Psoas muscle (tissue), 8 donors: ENCODE measurements around the gene PTOV1. TPM values are rescaled to one million over a fixed set of nuclear protein-coding genes. Genes with fewer than 3 reads are reported as not detected.

Experiments used
- ATAC-seq, 4 donors: fragments of 200-7000 bp; cut with Tn5 transposase; one replicate each; pipeline ENCODE4 v1.9.1; 2020; ENCODE audit warnings: moderate library complexity in 3 of 4, mild to moderate bottlenecking in 2 of 4
- DNase-seq, 2 donors: peaks; one replicate each; pipeline ENCODE4 v3.0.0-alpha.2; 2020
- H3K27ac ChIP-seq: fragments of 200-600 bp; one replicate; pipeline ENCODE4 v1.8.0; 2022
- H3K27me3 ChIP-seq, 3 donors: fragments of 200-600 bp in 1 of 3; one replicate each; pipeline versions ENCODE4 v1.6.1 to v1.8.0; 2013 to 2022; ENCODE audit warnings: low read length in 2 of 3, mild to moderate bottlenecking in 2 of 3, moderate library complexity in 1 of 3; ENCODE audit not compliant: insufficient read depth in 3 of 3
- H3K36me3 ChIP-seq, 2 donors: fragments of 200-600 bp in 1 of 2; one replicate each; pipeline versions ENCODE4 v1.6.1 to v1.8.0; 2013 to 2022; ENCODE audit warnings: low read depth in 1 of 2, mild to moderate bottlenecking in 1 of 2, moderate library complexity in 1 of 2; ENCODE audit not compliant: insufficient read depth in 1 of 2
- H3K4me1 ChIP-seq: fragments of 200-600 bp; one replicate; pipeline ENCODE4 v1.8.0; 2022
- H3K4me3 ChIP-seq: fragments of 200-600 bp; one replicate; pipeline ENCODE4 v1.8.0; 2022; ENCODE audit warnings: mild to moderate bottlenecking
- H3K9me3 ChIP-seq: fragments of 200-600 bp; one replicate; pipeline ENCODE4 v1.8.0; 2022
- CTCF ChIP-seq: fragments of 200-600 bp; IDR thresholded peaks from one replicate; pipeline ENCODE4 v1.8.0; 2022; ENCODE audit warnings: antibody characterized with exemption
- WGBS, 3 donors: extraction: QIAGEN DNeasy Blood & Tissue Kit; methylation state at CpG; one replicate each; pipeline versions ENCODE4 v1.1.6 to v1.1.7; 2013; 5-methylcytosine and 5-hydroxymethylcytosine counted together
- intact Hi-C, 2 donors: fragments of 100-400 bp; cut with DNase I; formaldehyde crosslinking; loops; one replicate each; pipeline versions ENCODE4 v1.11.0 to v1.14.2; 2022
- polyA plus RNA-seq, 3 donors: library from polyadenylated mRNA; stranded (reverse); fragments of 200-250 nt; gene quantifications; one replicate each; pipeline ENCODE4 v1.2.3, GENCODE V29; 2013
- total RNA-seq, 4 donors: library from RNA; stranded (reverse); fragmentation: NEBNext Ultra II Directional in 2 of 4; extraction: Animal tissue kit (Norgen Biotek cat#: 25700) in 2 of 4; gene quantifications; one replicate each; pipeline versions ENCODE4 v1.2.1 to v1.2.4, GENCODE V29; 2021 to 2023
- donor health status: healthy with polysubstance abuse.
- donor health status: DM: no; HTN: no; CAD: no; lungs with moderate emphysema.
- donor health status: Bipolar disorder and iron deficiency.
- donor health status: healthy.
- donor health status: DM: yes; HTN: yes; CAD: no.
- donor health status: DM: no; HTN: no; CAD: no.
- donor health status: DM: no; HTN: no; CAD: no.
- donor health status: DM: yes; HTN: yes; CAD: no.

The PTOV1 gene
- total and polyA plus RNA-seq, 7 donors, result 72.1 to 189 (median 122) TPM

- H3K36me3 ChIP-seq, result peaks cover 0 to 32% of the 10 kb centered on the region in 2 donors
- peak overlapping the region; percentile 77 for H3K4me3 ChIP-seq
- no peak for TF ChIP-seq CTCF
- peak overlapping the region; percentile 94 for H3K27ac ChIP-seq
- ATAC-seq, result peak; percentile 78 to 80 (median 80)
- DNase-seq, result peak; percentile 93 to 98
- WGBS, 3 donors, result 0 to 1% (median 1%) methylated on average over 47 to 67 of the region's 67 CpGs
- H3K27me3 ChIP-seq, result no peaks in the 10 kb centered on the region
- H3K9me3 ChIP-seq, result no peaks in the 10 kb centered on the region
- H3K4me1 ChIP-seq, result peaks cover 48% of the 10 kb centered on the region
- intact Hi-C loops, result no loop called here
Observed at GRCh38 chr19:49869484-49870308, 18.7 kb downstream of the PTOV1 start.

GRCh38 chr19:49870309-49870901, 19.4 kb downstream of the PTOV1 start:
- Histone ChIP-seq H3K9me3 (no peaks in the 10 kb centered on the region), H3K27ac (peak overlapping the region; percentile 88), H3K4me1 (peaks cover 48% of the 10 kb centered on the region), H3K4me3 (peak overlapping the region; percentile 68), H3K36me3 (peaks cover 0 to 28% of the 10 kb centered on the region in 2 donors), H3K27me3 (no peaks in the 10 kb centered on the region)
- peak; percentile 33 to 61 for DNase-seq
- TF ChIP-seq CTCF, result no peak
- intact Hi-C loops, result no loop called here
- ATAC-seq, result no peak
- WGBS, 3 donors, result 66 to 70% (median 68%) methylated on average over 15 of the region's 15 CpGs

GRCh38 chr19:49871349-49871985, 20.5 kb downstream of the PTOV1 start:
- intact Hi-C loops, result no loop called here
- 83 to 90% (median 89%) methylated on average over 16 to 17 of the region's 17 CpGs for WGBS, 3 donors
- peak overlapping the region; percentile 28 for H3K27ac ChIP-seq
- no peaks in the 10 kb centered on the region for H3K27me3 ChIP-seq
- no peak for ATAC-seq
- DNase-seq, result peak in 1 of 2 donors; percentile 15
- TF ChIP-seq CTCF, result no peak
- peaks cover 0 to 28% of the 10 kb centered on the region in 2 donors for H3K36me3 ChIP-seq
- H3K4me3 ChIP-seq, result no peak overlapping the region
- no peaks in the 10 kb centered on the region for H3K9me3 ChIP-seq
- peaks cover 42% of the 10 kb centered on the region for H3K4me1 ChIP-seq

GRCh38 chr19:49872245-49873128, 21.5 kb downstream of the PTOV1 start:
- peaks cover 0 to 28% of the 10 kb centered on the region in 2 donors for H3K36me3 ChIP-seq
- ATAC-seq (no peak), DNase-seq (peak in 1 of 2 donors; percentile 13)
- intact Hi-C loops, result no loop called here
- H3K4me3 ChIP-seq, result no peak overlapping the region
- no peaks in the 10 kb centered on the region for H3K9me3 ChIP-seq
- H3K27me3 ChIP-seq, result no peaks in the 10 kb centered on the region
- no peak for TF ChIP-seq CTCF
- WGBS, 3 donors, result 77 to 78% (median 78%) methylated on average over 23 to 27 of the region's 27 CpGs
- H3K4me1 ChIP-seq, result peaks cover 39% of the 10 kb centered on the region
- H3K27ac ChIP-seq, result peak overlapping the region; percentile 28
